SK-N-SH treated with all-trans-retinoic acid at 6 μM for 48 hours (cell line): ENCODE results near the gene GID8.

Source experiments
- ATAC-seq: fragments of 200-7000 bp; cut with Tn5 transposase; 3 replicates; pipeline ENCODE4 v1.9.1; 2020; ENCODE audit warnings: mild to moderate bottlenecking, moderate library complexity
- ARNTL ChIP-seq: fragments of 450-650 bp; formaldehyde crosslinking; IDR thresholded peaks from 2 replicates; pipeline ENCODE4 v1.5.0; 2020; ENCODE audit warnings: low read depth, mild to moderate bottlenecking, moderate library complexity, borderline replicate concordance
- BACH2 ChIP-seq: fragments of 250-450 bp; sonication (Bioruptor Pico); IDR thresholded peaks from 2 replicates; pipeline ENCODE4 v1.9.0; 2021; ENCODE audit warnings: mild to moderate bottlenecking, borderline replicate concordance
- CSDC2 ChIP-seq: fragments of 250-450 bp; sonication (Bioruptor Pico); IDR thresholded peaks from 2 replicates; pipeline ENCODE4 v1.5.0; 2020; ENCODE audit warnings: mild to moderate bottlenecking, moderate library complexity
- ESRRG ChIP-seq: fragments of 250-450 bp; sonication (Bioruptor Pico); IDR thresholded peaks from 2 replicates; pipeline ENCODE4 v1.6.1; 2021; ENCODE audit warnings: mild to moderate bottlenecking
- GLIS3 ChIP-seq: fragments of 250-450 bp; sonication (Bioruptor Pico); IDR thresholded peaks from 2 replicates; pipeline ENCODE4 v1.5.0; 2020; ENCODE audit warnings: mild to moderate bottlenecking, moderate library complexity
- ISL1 ChIP-seq: fragments of 250-450 bp; sonication (Bioruptor Pico); IDR thresholded peaks from 2 replicates; pipeline ENCODE4 v2.1.2; 2022; ENCODE audit warnings: mild to moderate bottlenecking, moderate library complexity
- OSR1 ChIP-seq: fragments of 250-450 bp; sonication (Bioruptor Pico); IDR thresholded peaks from 2 replicates; pipeline ENCODE4 v1.8.0; 2022; ENCODE audit warnings: moderate library complexity, mild to moderate bottlenecking, inconsistent platforms
- PATZ1 ChIP-seq: fragments of 250-450 bp; sonication (Bioruptor Pico); IDR thresholded peaks from 2 replicates; pipeline ENCODE4 v1.8.0; 2020; ENCODE audit warnings: mild to moderate bottlenecking, moderate library complexity, borderline replicate concordance
- RARB ChIP-seq: fragments of 250-450 bp; sonication (Bioruptor Pico); IDR thresholded peaks from 2 replicates; pipeline ENCODE4 v1.8.0; 2021; ENCODE audit warnings: mild to moderate bottlenecking, moderate library complexity
- SNAI2 ChIP-seq: fragments of 250-450 bp; sonication (Bioruptor Pico); IDR thresholded peaks from 2 replicates; pipeline ENCODE4 v1.5.0; 2020; ENCODE audit warnings: mild to moderate bottlenecking, moderate library complexity
- TCF4 ChIP-seq: fragments of 250-450 bp; sonication (Bioruptor Pico); IDR thresholded peaks from 2 replicates; pipeline ENCODE4 v1.8.0; 2021; ENCODE audit warnings: mild to moderate bottlenecking, moderate library complexity, borderline replicate concordance
- TOX ChIP-seq: fragments of 250-450 bp; sonication (Bioruptor Pico); IDR thresholded peaks from 2 replicates; pipeline ENCODE4 v1.8.0; 2021; ENCODE audit warnings: mild to moderate bottlenecking, moderate library complexity, borderline replicate concordance
- TSHZ2 ChIP-seq: fragments of 250-450 bp; sonication (Bioruptor Pico); IDR thresholded peaks from 2 replicates; pipeline ENCODE4 v1.5.0; 2020; ENCODE audit warnings: mild to moderate bottlenecking, moderate library complexity
- ZC3H10 ChIP-seq: fragments of 250-450 bp; sonication (Bioruptor Pico); IDR thresholded peaks from 2 replicates; pipeline ENCODE4 v1.5.1; 2021; ENCODE audit warnings: mild to moderate bottlenecking, moderate library complexity
- ZFP3 ChIP-seq: fragments of 250-450 bp; sonication (Bioruptor Pico); IDR thresholded peaks from 2 replicates; pipeline ENCODE4 v1.5.0; 2020; ENCODE audit warnings: mild to moderate bottlenecking, moderate library complexity
- ZFP30 ChIP-seq: fragments of 450-650 bp; formaldehyde crosslinking; IDR thresholded peaks from 2 replicates; pipeline ENCODE4 v1.5.0; 2022; ENCODE audit warnings: mild to moderate bottlenecking, moderate library complexity
- ZNF565 ChIP-seq: fragments of 450-650 bp; formaldehyde crosslinking; conservative IDR thresholded peaks from 2 replicates; pipeline ENCODE4 v1.5.0; 2020; ENCODE audit warnings: low read depth, mild to moderate bottlenecking, moderate library complexity
- ZNF70 ChIP-seq: fragments of 450-650 bp; formaldehyde crosslinking; IDR thresholded peaks from 2 replicates; pipeline ENCODE4 v1.5.0; 2020; ENCODE audit warnings: mild to moderate bottlenecking, moderate library complexity
- ZNF8 ChIP-seq: fragments of 450-650 bp; formaldehyde crosslinking; IDR thresholded peaks from 2 replicates; pipeline ENCODE4 v1.5.0; 2020; ENCODE audit warnings: mild to moderate bottlenecking, moderate library complexity
- TF ChIP-seq, protein P1 (sequence below): fragments of 250-450 bp; sonication (Bioruptor Pico); IDR thresholded peaks from 2 replicates; pipeline ENCODE4 v1.8.0; 2021; ENCODE audit warnings: low read depth, mild to moderate bottlenecking, moderate library complexity, borderline replicate concordance
- TF ChIP-seq, protein P2 (sequence below): fragments of 250-450 bp; sonication (Bioruptor Pico); IDR thresholded peaks from 2 replicates; pipeline ENCODE4 v1.5.1; 2020; ENCODE audit warnings: low read depth, mild to moderate bottlenecking, moderate library complexity
- TF ChIP-seq, protein P3 (sequence below): fragments of 250-450 bp; sonication (Bioruptor Pico); IDR thresholded peaks from 2 replicates; pipeline ENCODE4 v1.5.1; 2021; ENCODE audit warnings: mild to moderate bottlenecking, moderate library complexity

GID8 gene

DNA sequence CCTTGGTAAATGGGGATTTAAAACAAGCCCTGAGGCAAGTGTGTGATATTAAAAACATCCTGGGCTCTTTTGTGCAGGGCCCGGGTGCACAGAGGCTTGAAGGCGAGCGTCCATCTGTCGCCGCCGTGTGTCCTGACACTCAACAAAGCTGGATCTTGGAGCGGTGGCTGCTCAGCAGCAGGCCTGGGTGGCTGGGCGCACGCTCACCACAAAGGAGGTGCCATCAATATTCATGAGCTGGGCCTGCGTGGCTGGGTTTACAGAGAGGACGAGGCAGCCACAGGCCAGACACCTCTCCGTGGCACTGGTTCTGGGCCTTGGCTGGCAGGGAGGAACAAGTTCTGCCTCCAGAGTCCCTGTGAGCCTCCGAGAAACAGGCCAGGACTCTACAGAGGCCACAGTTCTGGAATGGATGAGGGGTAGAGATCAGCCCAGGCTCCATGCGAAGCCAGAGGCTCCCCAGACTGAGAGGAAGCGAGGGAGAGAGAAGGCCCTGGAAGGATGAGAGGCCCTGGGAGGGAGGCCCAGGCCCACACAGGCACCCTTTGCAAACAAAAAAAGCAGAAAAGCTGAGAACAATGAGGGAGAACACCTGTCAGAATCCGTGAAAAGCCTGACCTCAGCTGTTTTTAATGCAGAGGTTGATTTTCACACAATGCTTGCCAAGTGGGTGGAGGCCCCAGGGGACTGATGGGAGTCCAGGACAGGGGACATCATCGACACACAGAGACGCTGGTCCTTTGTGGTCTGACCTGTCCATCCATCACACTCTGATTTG lies 46.9 kb downstream of the GID8 start:
- ATAC-seq: no peak
- TF ChIP-seq TCF4 (CRISPR knock-in tag): no peak
- no peak for TF ChIP-seq ZNF8
- TF ChIP-seq ZC3H10: no peak
- no peak for TF ChIP-seq ISL1 (CRISPR knock-in tag)
- TF ChIP-seq ESRRG (CRISPR knock-in tag): no peak
- TF ChIP-seq, protein P1, sequence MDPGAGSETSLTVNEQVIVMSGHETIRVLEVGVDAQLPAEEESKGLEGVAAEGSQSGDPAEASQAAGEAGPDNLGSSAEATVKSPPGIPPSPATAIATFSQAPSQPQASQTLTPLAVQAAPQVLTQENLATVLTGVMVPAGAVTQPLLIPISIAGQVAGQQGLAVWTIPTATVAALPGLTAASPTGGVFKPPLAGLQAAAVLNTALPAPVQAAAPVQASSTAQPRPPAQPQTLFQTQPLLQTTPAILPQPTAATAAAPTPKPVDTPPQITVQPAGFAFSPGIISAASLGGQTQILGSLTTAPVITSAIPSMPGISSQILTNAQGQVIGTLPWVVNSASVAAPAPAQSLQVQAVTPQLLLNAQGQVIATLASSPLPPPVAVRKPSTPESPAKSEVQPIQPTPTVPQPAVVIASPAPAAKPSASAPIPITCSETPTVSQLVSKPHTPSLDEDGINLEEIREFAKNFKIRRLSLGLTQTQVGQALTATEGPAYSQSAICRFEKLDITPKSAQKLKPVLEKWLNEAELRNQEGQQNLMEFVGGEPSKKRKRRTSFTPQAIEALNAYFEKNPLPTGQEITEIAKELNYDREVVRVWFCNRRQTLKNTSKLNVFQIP (CRISPR knock-in tag): no peak
- no peak for TF ChIP-seq ZFP3 (CRISPR knock-in tag)
- TF ChIP-seq TSHZ2 (CRISPR knock-in tag): no peak
- TF ChIP-seq, protein P2, sequence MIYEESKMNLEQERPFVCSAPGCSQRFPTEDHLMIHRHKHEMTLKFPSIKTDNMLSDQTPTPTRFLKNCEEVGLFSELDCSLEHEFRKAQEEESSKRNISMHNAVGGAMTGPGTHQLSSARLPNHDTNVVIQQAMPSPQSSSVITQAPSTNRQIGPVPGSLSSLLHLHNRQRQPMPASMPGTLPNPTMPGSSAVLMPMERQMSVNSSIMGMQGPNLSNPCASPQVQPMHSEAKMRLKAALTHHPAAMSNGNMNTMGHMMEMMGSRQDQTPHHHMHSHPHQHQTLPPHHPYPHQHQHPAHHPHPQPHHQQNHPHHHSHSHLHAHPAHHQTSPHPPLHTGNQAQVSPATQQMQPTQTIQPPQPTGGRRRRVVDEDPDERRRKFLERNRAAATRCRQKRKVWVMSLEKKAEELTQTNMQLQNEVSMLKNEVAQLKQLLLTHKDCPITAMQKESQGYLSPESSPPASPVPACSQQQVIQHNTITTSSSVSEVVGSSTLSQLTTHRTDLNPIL (CRISPR knock-in tag): no peak
- TF ChIP-seq, protein P3, sequence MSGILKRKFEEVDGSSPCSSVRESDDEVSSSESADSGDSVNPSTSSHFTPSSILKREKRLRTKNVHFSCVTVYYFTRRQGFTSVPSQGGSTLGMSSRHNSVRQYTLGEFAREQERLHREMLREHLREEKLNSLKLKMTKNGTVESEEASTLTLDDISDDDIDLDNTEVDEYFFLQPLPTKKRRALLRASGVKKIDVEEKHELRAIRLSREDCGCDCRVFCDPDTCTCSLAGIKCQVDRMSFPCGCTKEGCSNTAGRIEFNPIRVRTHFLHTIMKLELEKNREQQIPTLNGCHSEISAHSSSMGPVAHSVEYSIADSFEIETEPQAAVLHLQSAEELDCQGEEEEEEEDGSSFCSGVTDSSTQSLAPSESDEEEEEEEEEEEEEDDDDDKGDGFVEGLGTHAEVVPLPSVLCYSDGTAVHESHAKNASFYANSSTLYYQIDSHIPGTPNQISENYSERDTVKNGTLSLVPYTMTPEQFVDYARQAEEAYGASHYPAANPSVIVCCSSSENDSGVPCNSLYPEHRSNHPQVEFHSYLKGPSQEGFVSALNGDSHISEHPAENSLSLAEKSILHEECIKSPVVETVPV: no peak

DNA sequence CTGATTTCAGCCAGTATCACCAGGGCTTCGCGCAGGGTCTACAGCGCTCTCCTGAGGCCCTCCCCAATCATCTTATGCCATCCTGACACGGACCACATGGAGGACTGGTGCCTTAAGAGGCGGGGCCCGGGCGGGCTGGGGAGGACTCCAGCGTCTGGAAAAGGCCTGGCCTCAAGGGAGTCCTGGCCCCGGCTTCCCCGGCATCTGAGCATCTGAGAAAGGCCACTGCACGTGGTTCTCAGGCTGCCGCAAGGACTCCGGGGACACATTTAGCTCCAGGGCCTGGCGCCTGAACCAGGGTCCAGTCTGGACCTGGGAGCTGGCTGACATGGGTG lies 47.5 kb downstream of the GID8 start:
- no peak for TF ChIP-seq GLIS3 (CRISPR knock-in tag)
- no peak for TF ChIP-seq SNAI2 (CRISPR knock-in tag)
- no peak for TF ChIP-seq RARB
- no peak for TF ChIP-seq TOX (CRISPR knock-in tag)
- TF ChIP-seq ZNF8: no peak
- no peak for TF ChIP-seq ESRRG (CRISPR knock-in tag)
- TF ChIP-seq OSR1 (CRISPR knock-in tag): no peak
- TF ChIP-seq, protein P3: no peak
- TF ChIP-seq ZNF565: no peak
- TF ChIP-seq ZFP3 (CRISPR knock-in tag): no peak
- no peak for TF ChIP-seq ARNTL (CRISPR knock-in tag)
- TF ChIP-seq ISL1 (CRISPR knock-in tag): no peak
- no peak for TF ChIP-seq CSDC2 (CRISPR knock-in tag)
- TF ChIP-seq ZNF70 (CRISPR knock-in tag): no peak
- TF ChIP-seq PATZ1: no peak
- TF ChIP-seq, protein P2 (CRISPR knock-in tag): no peak
- TF ChIP-seq ZFP30 (CRISPR knock-in tag): no peak
- TF ChIP-seq, protein P1 (CRISPR knock-in tag): no peak
- no peak for TF ChIP-seq BACH2
- no peak for ATAC-seq
